EH (cell line): ENCODE data around the gene MFSD12.

ENCODE experiments used
- DNase-seq: peaks from one replicate; pipeline ENCODE4 v3.0.0-alpha.2; 2015; ENCODE audit warnings: low read depth

MFSD12 gene

GRCh38 chr19:3557461-3558248 lies at the start of gene MFSD12:
TSS of gene MFSD12 (minus strand) at chr19:3557586. CDS start at chr19:3557403, 183 bp downstream.
- peak; percentile 95 for DNase-seq

- DNase-seq, result peak; percentile 75
These were observed 49.4 kb upstream of the MFSD12 start, which contains the start of gene TBXA2R for GRCh38 chr19:3606690-3607289. TSS of gene TBXA2R (minus strand) at chr19:3606875. CDS start at chr19:3600634, 6,241 bp downstream.

GRCh38 chr19:3606174-3606689 lies 48.8 kb upstream of the MFSD12 start:
- DNase-seq, result peak; percentile 31

GRCh38 chr19:3605770-3606169 lies 48.4 kb upstream of the MFSD12 start:
- DNase-seq, result no peak

GRCh38 chr19:3605361-3605760 lies 48.0 kb upstream of the MFSD12 start:
- DNase-seq, result no peak

GRCh38 chr19:3604987-3605343 lies 47.6 kb upstream of the MFSD12 start:
- no peak for DNase-seq

- DNase-seq, result no peak
These were observed 47.0 kb upstream of the MFSD12 start for GRCh38 chr19:3604227-3604986.

- peak; percentile 20 for DNase-seq
These were observed 45.9 kb upstream of the MFSD12 start for GRCh38 chr19:3603121-3603811.

GRCh38 chr19:3601021-3601420 lies 43.6 kb upstream of the MFSD12 start:
- DNase-seq, result no peak

- DNase-seq, result no peak
These were observed 42.4 kb upstream of the MFSD12 start for GRCh38 chr19:3599776-3600187.

GRCh38 chr19:3595521-3596061 lies 38.2 kb upstream of the MFSD12 start:
- no peak for DNase-seq

GRCh38 chr19:3593156-3593555 lies 35.8 kb upstream of the MFSD12 start:
- DNase-seq, result no peak

- no peak for DNase-seq
These were observed 34.7 kb upstream of the MFSD12 start for GRCh38 chr19:3591876-3592613.

- DNase-seq, result no peak
These were observed 33.7 kb upstream of the MFSD12 start for GRCh38 chr19:3590991-3591659.

GRCh38 chr19:3589949-3590348 lies 32.6 kb upstream of the MFSD12 start:
- no peak for DNase-seq

- DNase-seq, result no peak
These were observed 32.1 kb upstream of the MFSD12 start for GRCh38 chr19:3589439-3589838.

GRCh38 chr19:3586707-3587346 lies 29.4 kb upstream of the MFSD12 start:
- DNase-seq, result no peak

- DNase-seq, result peak; percentile 18
These were observed 28.8 kb upstream of the MFSD12 start for GRCh38 chr19:3586127-3586626.

GRCh38 chr19:3585301-3586126 lies 28.1 kb upstream of the MFSD12 start, which contains the start of gene GIPC3:
TSS of gene GIPC3 (plus strand) at chr19:3585478. CDS start at chr19:3585598, 120 bp downstream.
- no peak for DNase-seq
